Stimulated activated memory B cell treated with anti-CD40 and anti-IgM and Interleukin-4, amounts not matched to agents 10 μg/mL and 1 μg/mL and 100 μg/mL, for 72 hours (primary cell): ENCODE results near the gene OSBP.
A peak's percentile ranks its signal among the peaks of the same experiment; 100 is the strongest.
"Not testable (repeated sequence)": the region's sequence is repeated elsewhere in the genome, so short reads cannot be mapped to it uniquely, and the experiment has no call there.

Experiments used
- ATAC-seq: fragments of 150-1000 bp; cut with Tn5 transposase; 2 replicates; pipeline ENCODE4 v1.10.0; 2021
- H3K27ac Mint-ChIP-seq: one replicate; pipeline ENCODE4 v1.8.0; 2022; ENCODE audit warnings: mild to moderate bottlenecking, mixed read lengths
- H3K27me3 Mint-ChIP-seq: one replicate; pipeline ENCODE4 v1.8.0; 2022; ENCODE audit warnings: mixed read lengths
- H3K36me3 Mint-ChIP-seq: one replicate; pipeline ENCODE4 v1.8.0; 2022; ENCODE audit warnings: mixed read lengths
- H3K4me1 Mint-ChIP-seq: one replicate; pipeline ENCODE4 v1.8.0; 2022; ENCODE audit warnings: mixed read lengths
- H3K4me3 Mint-ChIP-seq: one replicate; pipeline ENCODE4 v1.8.0; 2022; ENCODE audit warnings: mild to moderate bottlenecking, moderate library complexity, mixed read lengths
- H3K9me3 Mint-ChIP-seq: one replicate; pipeline ENCODE4 v1.8.0; 2022; ENCODE audit warnings: mixed read lengths

OSBP gene, protein sequence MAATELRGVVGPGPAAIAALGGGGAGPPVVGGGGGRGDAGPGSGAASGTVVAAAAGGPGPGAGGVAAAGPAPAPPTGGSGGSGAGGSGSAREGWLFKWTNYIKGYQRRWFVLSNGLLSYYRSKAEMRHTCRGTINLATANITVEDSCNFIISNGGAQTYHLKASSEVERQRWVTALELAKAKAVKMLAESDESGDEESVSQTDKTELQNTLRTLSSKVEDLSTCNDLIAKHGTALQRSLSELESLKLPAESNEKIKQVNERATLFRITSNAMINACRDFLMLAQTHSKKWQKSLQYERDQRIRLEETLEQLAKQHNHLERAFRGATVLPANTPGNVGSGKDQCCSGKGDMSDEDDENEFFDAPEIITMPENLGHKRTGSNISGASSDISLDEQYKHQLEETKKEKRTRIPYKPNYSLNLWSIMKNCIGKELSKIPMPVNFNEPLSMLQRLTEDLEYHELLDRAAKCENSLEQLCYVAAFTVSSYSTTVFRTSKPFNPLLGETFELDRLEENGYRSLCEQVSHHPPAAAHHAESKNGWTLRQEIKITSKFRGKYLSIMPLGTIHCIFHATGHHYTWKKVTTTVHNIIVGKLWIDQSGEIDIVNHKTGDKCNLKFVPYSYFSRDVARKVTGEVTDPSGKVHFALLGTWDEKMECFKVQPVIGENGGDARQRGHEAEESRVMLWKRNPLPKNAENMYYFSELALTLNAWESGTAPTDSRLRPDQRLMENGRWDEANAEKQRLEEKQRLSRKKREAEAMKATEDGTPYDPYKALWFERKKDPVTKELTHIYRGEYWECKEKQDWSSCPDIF

DNA sequence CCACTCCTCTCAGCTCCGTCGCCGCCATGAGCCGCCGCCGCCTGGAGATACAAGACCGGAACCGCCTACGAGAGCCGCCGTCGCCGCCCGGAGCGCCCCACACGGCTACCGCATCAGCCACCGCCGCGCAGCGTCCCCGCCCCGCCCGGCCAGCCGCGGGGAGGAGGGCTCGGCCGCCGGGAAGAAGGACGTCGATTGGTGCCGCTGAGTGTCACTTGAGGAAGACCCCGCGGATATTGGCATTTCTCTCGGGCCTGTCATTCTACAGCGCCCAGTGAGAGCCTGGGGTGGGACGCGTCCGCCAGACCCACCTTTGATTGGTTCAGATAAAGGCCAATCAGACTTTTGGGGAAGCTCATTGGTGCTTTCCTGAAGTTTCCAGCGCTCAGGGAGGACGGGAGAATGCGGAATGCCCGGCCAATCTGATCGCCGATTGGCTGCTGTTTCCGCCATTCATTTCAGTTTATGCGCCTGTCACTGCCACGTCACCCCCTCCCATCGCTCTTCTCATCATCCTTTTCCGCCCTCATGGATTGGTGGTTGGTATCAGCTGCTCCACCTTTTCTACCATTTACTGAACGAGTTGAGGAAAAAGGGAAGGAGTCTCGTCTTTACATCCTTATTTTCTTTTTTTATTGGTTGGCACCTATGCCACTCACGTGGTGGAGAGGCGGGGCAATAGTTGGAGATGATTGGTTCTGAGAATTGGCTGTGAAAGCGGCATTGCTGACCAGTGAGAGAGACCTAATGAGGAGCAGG lies at the start of gene OSBP:
Gene OSBP (minus strand): TSS at position 138 of the 759 bp plus-strand sequence. CDS start 110 bp downstream, at position 28.
- Mint-ChIP-seq H3K36me3 (peaks cover 14% of the 10 kb centered on the region), H3K4me1 (peaks cover 37% of the 10 kb centered on the region), H3K4me3 (peak within 1 kb of the TSS; percentile 94), H3K9me3 (no peaks in the 10 kb centered on the region), H3K27ac (peak within 1 kb of the TSS; percentile 76), H3K27me3 (no peaks in the 10 kb centered on the region)
- ATAC-seq: peak; percentile 96

DNA sequence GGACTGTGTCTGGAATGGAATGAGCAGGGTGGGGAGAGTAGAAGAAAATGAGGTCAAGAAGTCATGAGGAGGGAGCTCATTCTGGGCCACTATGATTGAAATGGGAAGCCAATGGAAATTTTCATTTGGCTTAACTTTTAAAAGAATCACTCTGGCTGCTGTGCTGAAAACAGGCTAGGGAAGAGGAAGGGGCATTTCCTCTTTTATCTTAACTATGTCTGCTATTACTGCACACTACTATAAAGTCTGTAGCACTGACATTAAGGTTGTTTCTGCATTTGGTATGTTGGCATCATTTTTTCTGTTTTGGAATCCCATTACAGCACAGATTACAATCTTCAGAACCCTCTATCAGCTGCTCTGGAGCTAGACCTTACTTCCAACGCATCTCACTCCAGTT lies 45.0 kb upstream of the OSBP start:
- no peaks in the 10 kb centered on the region for H3K27me3 Mint-ChIP-seq
- H3K4me1 Mint-ChIP-seq: peaks cover 30% of the 10 kb centered on the region
- no peak overlapping the region for H3K4me3 Mint-ChIP-seq
- H3K36me3 Mint-ChIP-seq: peaks cover 45% of the 10 kb centered on the region
- H3K9me3 Mint-ChIP-seq: no peaks in the 10 kb centered on the region
- peak overlapping the region; percentile 21 for H3K27ac Mint-ChIP-seq
- ATAC-seq: no peak

DNA sequence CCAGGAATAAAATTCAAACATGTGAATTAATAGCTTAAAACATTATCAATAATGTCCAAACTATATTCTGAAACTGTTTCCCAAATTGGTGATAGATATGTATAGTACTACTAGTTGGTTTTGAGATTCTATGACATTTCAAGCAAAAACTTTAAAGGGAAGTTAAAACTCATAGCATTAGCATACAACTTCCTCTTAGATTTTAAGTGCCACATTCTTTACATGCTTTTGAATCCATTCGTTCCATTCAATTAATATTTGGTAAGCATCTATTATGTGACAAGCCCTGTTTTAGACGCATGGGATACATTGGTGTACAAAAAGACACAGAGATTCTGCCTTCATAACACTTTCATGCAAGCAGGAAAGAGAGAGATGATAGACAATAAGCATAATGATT lies 44.4 kb upstream of the OSBP start:
- peaks cover 28% of the 10 kb centered on the region for H3K4me1 Mint-ChIP-seq
- H3K36me3 Mint-ChIP-seq: peaks cover 46% of the 10 kb centered on the region
- H3K9me3 Mint-ChIP-seq: no peaks in the 10 kb centered on the region
- peak overlapping the region; percentile 21 for H3K27ac Mint-ChIP-seq
- no peaks in the 10 kb centered on the region for H3K27me3 Mint-ChIP-seq
- ATAC-seq: no peak
- H3K4me3 Mint-ChIP-seq: no peak overlapping the region

DNA sequence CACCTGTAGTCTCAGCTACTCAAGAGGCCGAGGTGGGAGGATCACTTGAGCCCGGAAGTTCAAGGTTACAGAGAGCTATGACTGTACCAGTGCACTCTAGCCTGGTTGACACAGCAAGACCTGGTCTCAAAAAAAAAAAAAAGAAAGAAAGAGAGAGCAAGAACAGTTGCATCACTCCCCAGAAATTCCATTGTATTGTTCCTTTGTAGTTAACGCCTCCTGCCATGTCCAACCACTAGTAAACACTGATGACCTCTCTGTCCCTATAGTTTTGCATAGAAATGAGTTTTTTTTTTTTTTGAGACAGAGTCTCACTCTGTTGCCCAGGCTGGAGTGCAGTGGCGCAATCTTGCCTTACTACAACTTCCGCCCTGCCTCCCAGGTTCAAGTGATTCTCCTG lies 42.5 kb upstream of the OSBP start:
- H3K4me3 Mint-ChIP-seq: no peak overlapping the region
- H3K27me3 Mint-ChIP-seq: no peaks in the 10 kb centered on the region
- peaks cover 57% of the 10 kb centered on the region for H3K36me3 Mint-ChIP-seq
- no peak overlapping the region for H3K27ac Mint-ChIP-seq
- no peak for ATAC-seq
- H3K9me3 Mint-ChIP-seq: no peaks in the 10 kb centered on the region
- H3K4me1 Mint-ChIP-seq: peaks cover 23% of the 10 kb centered on the region

DNA sequence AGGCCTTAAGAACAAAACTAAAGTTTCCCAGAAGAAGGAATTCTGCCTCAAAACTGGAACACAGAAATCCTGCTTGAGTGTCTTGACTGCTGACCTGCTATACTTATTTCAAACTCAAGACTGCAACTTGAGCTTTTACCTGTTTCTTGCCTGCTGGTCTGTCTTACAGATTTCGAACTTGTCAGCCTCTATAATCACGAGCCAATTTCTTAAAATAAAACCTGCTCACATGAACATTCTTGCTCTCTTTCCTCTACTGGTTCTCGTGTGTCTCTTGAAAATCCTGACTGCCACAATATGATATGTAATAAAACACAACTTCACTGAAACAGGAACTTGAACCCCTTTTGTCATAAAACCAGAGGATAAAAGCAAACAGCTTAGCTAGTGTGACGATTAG lies 39.3 kb upstream of the OSBP start:
- Mint-ChIP-seq H3K4me1 (peaks cover 9% of the 10 kb centered on the region), H3K27ac (peak overlapping the region; percentile 24), H3K4me3 (no peak overlapping the region), H3K27me3 (no peaks in the 10 kb centered on the region), H3K36me3 (peaks cover 72% of the 10 kb centered on the region), H3K9me3 (no peaks in the 10 kb centered on the region)
- ATAC-seq: no peak

DNA sequence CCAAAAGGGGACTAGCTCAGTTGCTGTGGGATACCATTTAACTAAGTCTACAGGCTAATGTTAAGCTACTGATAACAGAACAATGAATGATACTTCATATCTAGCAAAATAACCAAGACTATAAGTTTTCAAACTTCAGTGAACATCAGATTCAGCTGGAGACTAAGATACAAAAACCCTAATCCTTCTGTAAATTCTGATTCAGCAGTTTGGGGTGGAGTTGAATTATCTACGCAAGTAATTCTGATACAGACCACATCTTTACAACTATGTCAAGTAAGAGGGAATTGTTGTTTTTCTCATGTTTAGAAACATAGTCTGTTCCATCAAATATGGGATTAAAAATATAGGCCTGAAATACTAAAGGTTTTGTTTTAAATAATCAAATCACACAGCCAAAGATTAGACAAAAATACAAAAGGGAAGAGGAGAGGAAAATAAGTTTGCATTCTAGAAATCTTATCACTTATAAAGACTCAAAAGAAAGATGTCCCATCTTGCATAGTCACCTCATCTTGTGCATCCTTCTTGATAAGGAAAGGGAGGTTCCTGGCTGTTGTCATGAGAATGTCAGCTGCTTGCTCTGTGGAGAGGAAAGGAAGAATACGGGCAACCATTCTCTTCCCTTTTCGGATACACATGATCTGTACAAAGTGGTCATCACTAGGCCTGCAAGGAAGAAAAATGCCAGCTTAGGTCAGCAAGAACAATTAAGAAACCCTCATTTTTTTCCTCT lies 31.8 kb upstream of the OSBP start:
- ATAC-seq: no peak
- Mint-ChIP-seq H3K4me1 (no peaks in the 10 kb centered on the region), H3K4me3 (no peak overlapping the region), H3K27ac (no peak overlapping the region), H3K9me3 (no peaks in the 10 kb centered on the region), H3K36me3 (peaks cover 73% of the 10 kb centered on the region), H3K27me3 (no peaks in the 10 kb centered on the region)

DNA sequence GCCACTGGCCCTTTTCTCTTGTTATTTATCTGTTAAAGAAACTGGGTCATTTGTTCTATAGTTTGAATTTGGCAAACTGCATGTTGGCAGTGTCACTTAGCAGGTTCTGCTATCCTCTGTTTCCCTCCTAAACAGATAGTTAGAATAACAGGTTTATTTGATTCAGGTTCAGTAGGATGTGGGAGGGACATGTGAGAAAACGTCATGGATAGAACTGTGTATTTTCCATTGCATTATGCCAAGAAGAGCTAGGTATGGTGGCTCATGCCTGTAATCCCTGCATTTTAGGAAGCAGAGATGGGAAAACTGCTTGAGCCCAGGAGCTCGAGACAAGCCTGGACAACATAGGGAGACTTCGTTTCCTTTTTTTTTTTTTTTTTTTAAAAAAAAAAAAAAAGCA lies 29.0 kb upstream of the OSBP start:
- Mint-ChIP-seq H3K27me3 (no peaks in the 10 kb centered on the region), H3K36me3 (peaks cover 78% of the 10 kb centered on the region), H3K9me3 (no peaks in the 10 kb centered on the region), H3K4me1 (no peaks in the 10 kb centered on the region), H3K4me3 (no peak overlapping the region), H3K27ac (no peak overlapping the region)
- ATAC-seq: no peak

DNA sequence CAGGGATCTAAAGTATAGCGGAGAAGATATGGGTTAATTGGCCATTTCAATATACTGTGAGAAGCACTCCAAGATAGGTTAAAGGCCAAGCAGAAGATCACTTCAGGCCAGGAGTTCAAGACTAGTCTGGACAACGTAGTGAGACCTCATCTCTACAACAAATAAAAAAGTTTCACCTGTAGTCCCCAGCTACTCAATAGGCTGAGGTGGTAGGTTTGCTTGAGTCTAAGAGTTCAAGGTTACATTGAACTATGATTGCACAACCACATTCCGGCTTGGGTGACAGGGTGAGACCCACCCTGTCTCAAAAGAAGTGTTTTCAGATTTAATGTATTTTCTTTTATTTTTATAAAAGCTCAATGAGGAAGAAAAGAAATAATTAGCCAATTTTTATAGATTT lies 27.8 kb upstream of the OSBP start:
- Mint-ChIP-seq H3K27ac (no peak overlapping the region), H3K36me3 (peaks cover 78% of the 10 kb centered on the region), H3K27me3 (no peaks in the 10 kb centered on the region), H3K4me3 (no peak overlapping the region), H3K4me1 (no peaks in the 10 kb centered on the region), H3K9me3 (no peaks in the 10 kb centered on the region)
- ATAC-seq: no peak

DNA sequence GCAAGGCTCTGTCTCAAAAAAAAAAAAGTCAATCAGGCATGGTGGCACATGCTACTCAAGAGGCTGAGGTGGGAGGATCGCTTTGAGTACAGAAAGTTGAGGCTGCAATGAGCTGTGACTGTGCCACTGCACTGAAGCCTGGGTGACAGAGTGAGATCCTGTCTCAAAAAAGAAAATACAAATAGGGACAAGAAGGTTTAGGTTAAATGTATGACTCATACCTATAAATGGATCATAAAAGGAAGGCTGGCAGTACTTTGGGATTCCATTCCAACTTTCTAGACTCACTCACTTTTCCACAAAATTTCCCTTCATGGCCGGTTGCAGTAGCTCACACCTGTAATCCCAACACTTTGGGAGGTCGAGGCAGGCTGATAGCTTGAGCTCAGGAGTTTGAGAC lies 25.6 kb upstream of the OSBP start:
- Mint-ChIP-seq H3K27ac (no peak overlapping the region), H3K4me3 (no peak overlapping the region), H3K27me3 (no peaks in the 10 kb centered on the region)

DNA sequence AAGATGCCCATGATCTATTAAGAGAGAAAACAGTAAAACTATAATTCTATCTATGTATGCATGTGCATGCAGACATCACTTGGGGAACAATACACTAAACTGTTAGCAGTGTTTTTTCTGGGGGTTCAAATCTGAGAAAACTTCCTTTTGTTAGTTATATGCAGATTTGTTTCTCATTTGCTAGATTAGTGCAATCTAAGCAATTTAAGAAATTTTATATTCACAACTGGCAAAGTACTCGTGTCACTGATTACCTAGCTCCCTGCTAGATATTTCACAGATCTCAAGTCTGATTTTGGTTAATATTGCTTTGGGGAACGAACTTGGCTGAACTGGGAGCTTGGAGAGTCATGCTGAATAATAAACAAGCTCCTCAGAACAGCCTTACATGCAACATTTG lies 14.9 kb upstream of the OSBP start:
- Mint-ChIP-seq H3K4me1 (no peaks in the 10 kb centered on the region), H3K4me3 (no peak overlapping the region), H3K27ac (no peak overlapping the region), H3K27me3 (no peaks in the 10 kb centered on the region), H3K36me3 (peaks cover 6% of the 10 kb centered on the region), H3K9me3 (peaks cover 2% of the 10 kb centered on the region)
- ATAC-seq: no peak

More for the DNA sequence above, 25.6 kb upstream of the OSBP start:
- Mint-ChIP-seq H3K9me3 (no peaks in the 10 kb centered on the region), H3K4me1 (no peaks in the 10 kb centered on the region), H3K36me3 (peaks cover 83% of the 10 kb centered on the region)
- ATAC-seq: no peak

DNA sequence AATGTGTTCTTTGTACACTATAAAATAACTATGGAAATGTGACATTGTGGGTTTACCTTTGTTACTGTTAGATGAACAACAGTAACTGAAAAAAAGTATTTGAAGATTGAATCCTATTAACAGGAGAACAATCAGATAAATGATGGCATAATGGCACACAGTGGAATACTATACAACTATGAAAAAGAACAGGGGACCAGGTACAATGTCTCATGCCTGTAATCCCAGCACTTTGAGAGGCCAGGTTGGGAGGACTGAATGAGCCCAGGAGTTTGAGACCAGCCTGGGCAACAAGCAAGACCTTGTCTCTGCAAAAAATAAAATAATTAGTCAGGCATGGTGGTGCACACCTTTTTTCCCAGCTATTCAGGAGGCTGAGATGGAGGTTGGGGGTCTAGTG lies 14.4 kb upstream of the OSBP start:
- peaks cover 6% of the 10 kb centered on the region for H3K36me3 Mint-ChIP-seq

DNA sequence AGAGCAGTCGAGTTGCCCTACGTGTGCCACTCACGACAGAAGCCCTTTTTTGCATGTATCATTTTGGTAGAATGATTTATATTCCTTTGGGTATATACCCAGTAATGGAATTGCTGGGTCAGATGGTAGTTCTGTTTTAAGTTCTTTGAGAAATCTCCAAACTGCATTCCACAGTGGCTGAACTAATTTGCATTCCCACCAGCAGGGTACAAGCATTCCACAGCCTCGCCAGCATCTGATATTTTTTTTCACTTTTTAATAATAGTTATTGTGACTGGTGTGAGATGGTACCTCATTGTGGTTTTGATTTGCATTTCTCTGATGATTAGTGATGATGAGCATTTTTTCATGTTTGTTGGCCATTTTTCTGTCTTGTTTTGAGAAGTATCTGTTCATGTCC lies 11.4 kb upstream of the OSBP start:
- H3K36me3 Mint-ChIP-seq, H3K4me3 Mint-ChIP-seq, H3K4me1 Mint-ChIP-seq, H3K9me3 Mint-ChIP-seq, H3K27ac Mint-ChIP-seq, H3K27me3 Mint-ChIP-seq, ATAC-seq: not testable (repeated sequence)

More for the DNA sequence above, 14.4 kb upstream of the OSBP start:
- no peak overlapping the region for H3K4me3 Mint-ChIP-seq
- ATAC-seq: no peak
- no peak overlapping the region for H3K27ac Mint-ChIP-seq
- H3K27me3 Mint-ChIP-seq: no peaks in the 10 kb centered on the region
- H3K9me3 Mint-ChIP-seq: peaks cover 2% of the 10 kb centered on the region
- H3K4me1 Mint-ChIP-seq: no peaks in the 10 kb centered on the region

DNA sequence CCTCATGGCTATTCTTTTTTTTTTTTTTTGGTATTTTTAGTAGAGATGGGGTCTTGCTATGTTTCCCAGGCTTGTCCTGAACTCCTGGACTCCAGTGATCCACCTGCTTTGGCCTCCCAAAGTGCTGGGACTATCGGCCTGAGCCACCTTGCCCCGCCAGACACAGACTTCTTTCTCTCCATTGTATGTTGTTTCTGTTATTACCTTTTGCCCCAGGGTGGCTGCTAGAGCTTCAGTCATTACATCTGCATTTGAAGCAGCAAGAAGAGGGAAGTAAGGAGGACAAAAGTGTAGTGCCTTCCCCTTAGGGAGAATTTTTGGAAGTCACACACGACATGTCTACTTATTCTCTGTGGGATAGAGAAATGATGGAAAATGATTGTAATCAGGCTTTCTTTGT lies 10.1 kb upstream of the OSBP start:
- H3K36me3 Mint-ChIP-seq: peaks cover 6% of the 10 kb centered on the region
- peaks cover 2% of the 10 kb centered on the region for H3K9me3 Mint-ChIP-seq
- H3K27ac Mint-ChIP-seq: no peak overlapping the region

DNA sequence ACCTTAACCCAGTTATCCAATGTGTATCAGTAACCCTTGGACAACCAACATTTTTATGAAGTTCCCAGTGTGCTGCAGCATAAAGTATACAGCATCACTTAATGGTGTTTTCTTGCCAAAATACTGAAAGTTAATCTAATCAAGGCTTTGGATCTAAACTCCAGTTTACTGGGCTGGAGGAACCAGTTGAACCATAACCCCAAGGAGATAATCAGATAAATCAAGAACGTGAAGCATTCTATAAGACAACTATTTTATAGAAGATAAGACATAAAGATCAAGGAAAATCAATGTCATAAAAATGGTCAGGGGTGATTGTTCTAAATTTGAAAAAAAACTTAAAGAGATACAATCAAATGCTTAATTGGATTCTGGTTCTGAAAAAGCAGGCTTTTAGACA lies 2.3 kb upstream of the OSBP start:
- H3K27me3 Mint-ChIP-seq: no peaks in the 10 kb centered on the region
- H3K4me3 Mint-ChIP-seq: no peak overlapping the region
- H3K9me3 Mint-ChIP-seq: no peaks in the 10 kb centered on the region
- ATAC-seq: no peak
- H3K36me3 Mint-ChIP-seq: peaks cover 4% of the 10 kb centered on the region
- no peak overlapping the region for H3K27ac Mint-ChIP-seq
- H3K4me1 Mint-ChIP-seq: peaks cover 22% of the 10 kb centered on the region

More for the DNA sequence above, 10.1 kb upstream of the OSBP start:
- no peaks in the 10 kb centered on the region for H3K27me3 Mint-ChIP-seq
- H3K4me3 Mint-ChIP-seq: no peak overlapping the region
- no peaks in the 10 kb centered on the region for H3K4me1 Mint-ChIP-seq
- no peak for ATAC-seq
